BJ (cell line): Measurements from ENCODE around the gene PRAC1. TPM values are rescaled to one million over a fixed set of nuclear protein-coding genes. Genes with fewer than 3 reads are reported as not detected.

Experiments
- CTCF ChIA-PET: fragments of 350-600 bp; formaldehyde crosslinking; extraction: SDS; loops from one replicate; lab custom pipeline; 2021; ENCODE audit warnings: antibody characterized with exemption, inconsistent platforms; lab: Yijun Ruan, JAX
- POLR2A ChIA-PET: fragments of 300-600 bp; sonication (Branson Sonifier 250); formaldehyde crosslinking; extraction: SDS; loops from one replicate; lab custom pipeline; 2021; ENCODE audit warnings: antibody characterized with exemption; lab: Charles Lee
- DNase-seq: peaks from one replicate; pipeline ENCODE4 v3.0.0-alpha.2; 2011; ENCODE audit warnings: low read depth
- H3K27me3 ChIP-seq: 2 replicates; pipeline ENCODE4 v1.6.0; 2011; ENCODE audit warnings: low read length; ENCODE audit not compliant: control insufficient read depth, insufficient read depth
- H3K36me3 ChIP-seq: 2 replicates; pipeline ENCODE4 v1.5.1; 2011; ENCODE audit warnings: low read length; ENCODE audit not compliant: control insufficient read depth, insufficient read depth
- H3K4me3 ChIP-seq: 2 replicates; pipeline ENCODE4 v1.5.1; 2011; ENCODE audit warnings: low read depth, mild to moderate bottlenecking, control low read depth, low read length
- polyA plus RNA-seq: library from polyadenylated mRNA; depleted of rRNA; stranded (reverse); fragments of >200 nt; gene quantifications from 2 replicates; pipeline ENCODE4 v1.2.3, GENCODE V29; 2011
- TF ChIP-seq, protein P1 (sequence below): IDR thresholded peaks from 2 replicates; pipeline ENCODE4 v1.5.1; 2011; ENCODE audit warnings: low read depth, mild to moderate bottlenecking, control low read depth, inconsistent platforms, low read length, moderate library complexity; ENCODE audit not compliant: insufficient read depth

Gene PRAC1
- polyA plus RNA-seq, 1 experiment, result not detected

DNA sequence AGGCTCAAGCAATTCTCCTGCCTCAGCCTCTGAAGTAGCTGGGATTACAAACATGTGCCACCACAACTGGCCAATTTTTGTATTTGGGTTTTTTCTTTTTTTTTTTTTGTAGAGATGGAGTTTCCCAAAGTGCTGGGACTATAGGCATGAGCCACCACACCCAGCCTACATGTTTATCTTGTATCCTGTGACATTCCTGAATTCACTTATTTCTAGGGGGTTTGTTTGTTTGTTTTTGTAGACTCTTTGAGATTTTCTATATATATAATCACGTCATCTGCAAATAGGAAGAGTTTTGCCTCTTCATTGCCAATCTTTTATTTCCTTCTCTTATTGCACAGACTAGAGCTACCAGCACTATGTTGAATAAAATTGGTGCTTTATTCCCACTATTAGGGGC, 29.1 kb downstream of the PRAC1 start:
- no peaks in the 10 kb centered on the region for H3K36me3 ChIP-seq
- TF ChIP-seq, protein P1, sequence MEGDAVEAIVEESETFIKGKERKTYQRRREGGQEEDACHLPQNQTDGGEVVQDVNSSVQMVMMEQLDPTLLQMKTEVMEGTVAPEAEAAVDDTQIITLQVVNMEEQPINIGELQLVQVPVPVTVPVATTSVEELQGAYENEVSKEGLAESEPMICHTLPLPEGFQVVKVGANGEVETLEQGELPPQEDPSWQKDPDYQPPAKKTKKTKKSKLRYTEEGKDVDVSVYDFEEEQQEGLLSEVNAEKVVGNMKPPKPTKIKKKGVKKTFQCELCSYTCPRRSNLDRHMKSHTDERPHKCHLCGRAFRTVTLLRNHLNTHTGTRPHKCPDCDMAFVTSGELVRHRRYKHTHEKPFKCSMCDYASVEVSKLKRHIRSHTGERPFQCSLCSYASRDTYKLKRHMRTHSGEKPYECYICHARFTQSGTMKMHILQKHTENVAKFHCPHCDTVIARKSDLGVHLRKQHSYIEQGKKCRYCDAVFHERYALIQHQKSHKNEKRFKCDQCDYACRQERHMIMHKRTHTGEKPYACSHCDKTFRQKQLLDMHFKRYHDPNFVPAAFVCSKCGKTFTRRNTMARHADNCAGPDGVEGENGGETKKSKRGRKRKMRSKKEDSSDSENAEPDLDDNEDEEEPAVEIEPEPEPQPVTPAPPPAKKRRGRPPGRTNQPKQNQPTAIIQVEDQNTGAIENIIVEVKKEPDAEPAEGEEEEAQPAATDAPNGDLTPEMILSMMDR, result no peak
- CTCF ChIA-PET, result interaction anchor here (1.0 to 1.2 kb wide), 2 partner anchors 14 to 98 kb away, joined by 4 to 5 read pairs; no protein-coding TSS in a partner anchor
- POLR2A ChIA-PET, result no interaction called here
- H3K4me3 ChIP-seq, result no peak overlapping the region
- DNase-seq, result no peak
- 0 out of 2 replicates have a peak, but pooled peaks cover 1% of the 10 kb centered on the region for H3K27me3 ChIP-seq

DNA sequence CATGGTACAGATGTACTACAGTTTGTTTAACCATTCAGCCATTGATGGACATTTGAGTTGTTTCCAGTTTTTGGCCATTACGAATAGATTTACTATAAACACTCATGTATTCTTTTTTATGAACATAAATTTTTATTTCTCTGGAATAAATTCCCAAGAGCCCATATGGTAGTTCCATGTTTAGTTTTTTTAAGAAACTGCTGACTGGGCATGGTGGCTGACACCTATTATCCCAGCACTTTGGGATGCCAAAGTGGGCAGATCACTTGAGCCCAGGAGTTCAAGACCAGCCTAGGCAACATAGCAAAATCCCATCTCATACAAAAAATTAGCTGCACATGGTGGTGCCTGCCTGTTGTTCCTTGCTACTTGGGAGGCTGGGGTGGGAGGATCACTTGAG, 30.3 kb downstream of the PRAC1 start:
- Histone ChIP-seq H3K36me3 (no peaks in the 10 kb centered on the region), H3K4me3 (no peak overlapping the region), H3K27me3 (0 out of 2 replicates have a peak, but pooled peaks cover 1% of the 10 kb centered on the region)
- no peak for DNase-seq
- CTCF ChIA-PET, result interaction anchor here (1.0 to 1.2 kb wide), 2 partner anchors 13 to 99 kb away, joined by 4 to 5 read pairs; no protein-coding TSS in a partner anchor
- TF ChIP-seq, protein P1, result no peak
- POLR2A ChIA-PET, result no interaction called here

DNA sequence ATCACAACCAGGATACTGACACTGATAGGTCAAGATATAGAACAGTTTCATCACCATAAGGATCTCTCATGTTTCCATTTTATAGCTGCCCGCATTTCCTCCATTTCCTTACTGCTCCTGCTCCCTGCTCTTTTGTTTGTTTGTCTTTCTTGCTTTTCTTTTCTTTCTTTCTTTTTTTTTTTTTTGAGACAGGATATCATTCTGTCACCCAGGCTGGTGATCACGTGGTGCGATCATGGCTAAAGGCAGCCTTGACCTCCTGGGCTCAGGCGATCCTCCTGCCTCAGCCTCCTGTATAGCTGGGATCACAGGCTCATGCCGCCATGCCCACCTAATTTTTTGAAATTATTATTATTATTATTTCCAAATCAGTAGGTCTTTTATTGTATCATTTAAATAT, 31.7 kb downstream of the PRAC1 start:
- H3K36me3 ChIP-seq, result no peaks in the 10 kb centered on the region
- POLR2A ChIA-PET, result no interaction called here
- TF ChIP-seq, protein P1, result no peak
- H3K4me3 ChIP-seq, result no peak overlapping the region
- 0 out of 2 replicates have a peak, but pooled peaks cover 1% of the 10 kb centered on the region for H3K27me3 ChIP-seq
- no peak for DNase-seq
- CTCF ChIA-PET, result no interaction called here

DNA sequence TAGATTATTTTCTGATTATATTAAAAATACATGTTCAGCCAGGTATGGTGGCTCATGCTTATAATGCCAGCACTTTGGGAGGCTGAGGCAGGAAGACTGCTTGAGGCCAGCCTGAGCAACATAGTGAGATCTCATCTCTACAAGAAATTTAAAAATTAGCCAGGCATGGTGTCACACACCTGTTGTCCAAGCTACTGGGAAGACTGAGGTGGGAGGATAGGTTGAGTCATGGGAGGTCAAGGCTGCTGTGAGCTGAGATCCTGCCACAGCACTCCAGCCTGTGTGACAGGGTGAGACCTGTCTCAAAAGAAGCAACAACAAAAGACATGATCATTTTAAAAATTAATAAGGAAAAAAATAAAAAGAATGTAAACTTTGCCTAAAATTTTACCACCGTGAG, 40.7 kb downstream of the PRAC1 start:
- Histone ChIP-seq H3K27me3 (peaks cover 9% of the 10 kb centered on the region), H3K36me3 (no peaks in the 10 kb centered on the region), H3K4me3 (no peak overlapping the region)
- ChIA-PET POLR2A (no interaction called here), CTCF (interaction anchor here (0.7 to 6.4 kb wide), 8 partner anchors 6 to 197 kb away, joined by 3 to 86 read pairs (median 6); partner anchors contain the start of gene PRAC2)
- TF ChIP-seq, protein P1, result no peak
- no peak for DNase-seq

DNA sequence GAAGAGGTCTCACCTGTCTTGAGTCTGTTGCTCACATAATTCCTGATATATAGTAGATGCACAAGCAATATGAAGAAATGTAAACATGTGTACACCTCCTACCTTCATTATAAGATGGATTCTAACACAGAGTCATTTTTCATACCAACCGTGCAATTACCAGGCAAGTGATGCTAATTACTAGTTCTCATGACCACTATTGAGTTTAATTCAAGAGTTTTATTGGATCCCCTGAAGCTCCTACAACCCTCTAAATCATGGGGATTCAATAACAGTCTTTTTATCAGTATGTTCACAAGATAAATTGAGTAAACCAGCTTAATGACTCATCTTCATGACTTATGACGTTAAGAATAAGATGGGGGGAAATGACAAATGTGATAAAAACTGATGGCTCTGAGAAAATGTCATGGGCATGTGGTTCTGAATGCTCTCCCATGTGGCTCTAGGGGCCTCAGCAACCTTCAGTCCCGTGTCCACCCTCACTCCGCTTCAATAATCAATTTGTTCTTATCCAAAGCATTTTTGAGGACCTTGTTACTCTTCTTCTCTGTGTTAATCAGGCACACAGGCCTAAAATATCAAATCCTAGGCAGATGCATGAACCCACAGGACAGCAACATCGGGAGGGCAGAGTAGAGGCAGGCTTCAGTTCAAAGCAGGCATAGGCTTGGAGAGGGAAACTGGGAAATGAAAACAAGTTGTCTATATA, 42.8 kb downstream of the PRAC1 start:
- ChIA-PET POLR2A (no interaction called here), CTCF (interaction anchor here (0.6 to 6.4 kb wide), 26 partner anchors 8 to 353 kb away, joined by 3 to 86 read pairs (median 7); partner anchors contain the start of gene PRAC2)

More for the DNA sequence above, 42.8 kb downstream of the PRAC1 start:
- Histone ChIP-seq H3K36me3 (no peaks in the 10 kb centered on the region), H3K4me3 (no peak overlapping the region), H3K27me3 (peaks cover 9% of the 10 kb centered on the region)
- TF ChIP-seq, protein P1, result no peak
- DNase-seq, result no peak
